Ecto neural progenitor cell (in vitro differentiated cells): Measurements from ENCODE around the gene ST6GALNAC6.
A peak's percentile ranks its signal among the peaks of the same experiment; 100 is the strongest.

ENCODE experiments used
- DNase-seq: peaks from one replicate; pipeline ENCODE4 v3.0.0-alpha.2; 2018; ENCODE audit warnings: low spot score

The ST6GALNAC6 gene

GRCh38 chr9:127916720-127917581, 17.5 kb upstream of the ST6GALNAC6 start, which contains the start of gene ST6GALNAC4:
TSS of gene ST6GALNAC4 (minus strand) at chr9:127917041. CDS start at chr9:127916419, 622 bp downstream.
- DNase-seq = peak; percentile 98

- DNase-seq = peak; percentile 59
Observed at GRCh38 chr9:127915801-127916719, 16.7 kb upstream of the ST6GALNAC6 start.

GRCh38 chr9:127915325-127915752, 15.9 kb upstream of the ST6GALNAC6 start:
- DNase-seq = no peak

GRCh38 chr9:127913682-127914081, 14.3 kb upstream of the ST6GALNAC6 start:
- DNase-seq = no peak

GRCh38 chr9:127912882-127913281, 13.5 kb upstream of the ST6GALNAC6 start:
- no peak for DNase-seq

- peak; percentile 42 for DNase-seq
Observed at GRCh38 chr9:127912296-127912695, 12.9 kb upstream of the ST6GALNAC6 start.

- DNase-seq = no peak
Observed at GRCh38 chr9:127910613-127911205, 11.3 kb upstream of the ST6GALNAC6 start.

GRCh38 chr9:127909839-127910273, 10.5 kb upstream of the ST6GALNAC6 start:
- peak; percentile 41 for DNase-seq

GRCh38 chr9:127908660-127908926, 9.2 kb upstream of the ST6GALNAC6 start:
- no peak for DNase-seq

GRCh38 chr9:127907867-127908659, 8.7 kb upstream of the ST6GALNAC6 start:
- DNase-seq = no peak

- no peak for DNase-seq
Observed at GRCh38 chr9:127905788-127906191, 6.4 kb upstream of the ST6GALNAC6 start.

GRCh38 chr9:127905004-127905728, 5.8 kb upstream of the ST6GALNAC6 start:
- DNase-seq = peak; percentile 44

- peak; percentile 47 for DNase-seq
Observed at GRCh38 chr9:127904561-127905003, 5.2 kb upstream of the ST6GALNAC6 start.

- DNase-seq = peak; percentile 47
Observed at GRCh38 chr9:127903557-127904475, 4.4 kb upstream of the ST6GALNAC6 start.

- DNase-seq = peak; percentile 70
Observed at GRCh38 chr9:127898433-127899127, 823 bp downstream of the ST6GALNAC6 start.

GRCh38 chr9:127897193-127897692, 2.2 kb downstream of the ST6GALNAC6 start:
- DNase-seq = peak; percentile 97

GRCh38 chr9:127896395-127897192, 2.8 kb downstream of the ST6GALNAC6 start:
- DNase-seq = no peak

- DNase-seq = no peak
Observed at GRCh38 chr9:127895811-127896210, 3.6 kb downstream of the ST6GALNAC6 start.
